NCI-H1048 (cell line): ENCODE measurements around the gene CCDC177.

ENCODE experiments used
- DNase-seq: peaks from one replicate; lab custom pipeline; 2025; lab: John Stamatoyannopoulos, UW

Gene CCDC177

GRCh38 chr14:69574263-69574953 is at the start of gene CCDC177:
Gene CCDC177, minus strand, starts transcription at chr14:69574871. Its CDS starts 1,249 bp downstream, at chr14:69573622.
- DNase-seq = no peak

- DNase-seq = no peak
Measured at GRCh38 chr14:69624136-69624535, 49.5 kb upstream of the CCDC177 start.

GRCh38 chr14:69620981-69621380 is 46.3 kb upstream of the CCDC177 start:
- no peak for DNase-seq

GRCh38 chr14:69620211-69620611 is 45.5 kb upstream of the CCDC177 start:
- no peak for DNase-seq

- DNase-seq = no peak
Measured at GRCh38 chr14:69619012-69619411, 44.3 kb upstream of the CCDC177 start.

- no peak for DNase-seq
Measured at GRCh38 chr14:69617796-69618195, 43.1 kb upstream of the CCDC177 start.

- DNase-seq = no peak
Measured at GRCh38 chr14:69616408-69616773, 41.7 kb upstream of the CCDC177 start.

- no peak for DNase-seq
Measured at GRCh38 chr14:69615496-69616407, 41.1 kb upstream of the CCDC177 start.

GRCh38 chr14:69615121-69615495 is 40.4 kb upstream of the CCDC177 start:
- no peak for DNase-seq

- DNase-seq = no peak
Measured at GRCh38 chr14:69614592-69614991, 39.9 kb upstream of the CCDC177 start.

- no peak for DNase-seq
Measured at GRCh38 chr14:69613312-69614073, 38.8 kb upstream of the CCDC177 start.

- no peak for DNase-seq
Measured at GRCh38 chr14:69612783-69613130, 38.1 kb upstream of the CCDC177 start.

GRCh38 chr14:69612014-69612782 is 37.5 kb upstream of the CCDC177 start:
- DNase-seq = no peak

GRCh38 chr14:69611172-69612013 is 36.7 kb upstream of the CCDC177 start, which contains the start of gene SUSD6:
Gene SUSD6, plus strand, starts transcription at chr14:69611596. Its CDS starts 46,997 bp downstream, at chr14:69658593.
- DNase-seq = peak; percentile 90

GRCh38 chr14:69610874-69611171 is 36.2 kb upstream of the CCDC177 start:
- no peak for DNase-seq

- no peak for DNase-seq
Measured at GRCh38 chr14:69610020-69610873, 35.6 kb upstream of the CCDC177 start.

- no peak for DNase-seq
Measured at GRCh38 chr14:69606258-69607184, 31.9 kb upstream of the CCDC177 start.

- DNase-seq = no peak
Measured at GRCh38 chr14:69605738-69606137, 31.1 kb upstream of the CCDC177 start.

- DNase-seq = no peak
Measured at GRCh38 chr14:69600304-69600891, 25.7 kb upstream of the CCDC177 start.
